CD14-positive monocyte (primary cell): ENCODE results near the gene NRXN3. TPM values are rescaled to one million over a fixed set of nuclear protein-coding genes. Genes with fewer than 3 reads are reported as not detected.

Experiments used
- DNase-seq, 3 donors: peaks; one replicate each; pipeline ENCODE4 v3.0.0-alpha.2; 2011 to 2022
- H2AFZ ChIP-seq: 2 replicates; pipeline ENCODE4 v1.6.0; 2012; ENCODE audit warnings: mild to moderate bottlenecking, low read depth, low read length, inconsistent platforms; ENCODE audit not compliant: insufficient read depth, poor library complexity, severe bottlenecking
- H3K27ac ChIP-seq, 2 donors: 1 replicate in 1 of 2; 2 replicates in 1 of 2; pipeline ENCODE4 v1.5.1; 2012 to 2013; ENCODE audit warnings: low read length in 2 of 2, control low read depth in 1 of 2, inconsistent platforms in 1 of 2, low read depth in 1 of 2, mild to moderate bottlenecking in 1 of 2
- H3K27me3 ChIP-seq, 2 donors: one replicate each; pipeline versions ENCODE4 v1.6.0 to v1.6.1; 2011 to 2013; ENCODE audit warnings: low read length in 2 of 2; ENCODE audit not compliant: control insufficient read depth in 2 of 2, insufficient read depth in 2 of 2
- H3K36me3 ChIP-seq, 2 donors: replicated peaks in 1 of 2; 1 replicate in 1 of 2; 2 replicates in 1 of 2; pipeline versions ENCODE4 v1.5.1 to v1.6.1; 2012 to 2013; ENCODE audit warnings: low read length in 2 of 2, control low read depth in 1 of 2, inconsistent platforms in 1 of 2, mild to moderate bottlenecking in 1 of 2; ENCODE audit not compliant: insufficient read depth in 2 of 2, control insufficient read depth in 1 of 2
- H3K4me1 ChIP-seq, 2 donors: 1 replicate in 1 of 2; 2 replicates in 1 of 2; pipeline versions ENCODE4 v1.5.1 to v1.6.1; 2012 to 2013; ENCODE audit warnings: low read length in 2 of 2, control low read depth in 1 of 2, inconsistent platforms in 1 of 2, mild to moderate bottlenecking in 1 of 2, moderate library complexity in 1 of 2; ENCODE audit not compliant: insufficient read depth in 2 of 2, control insufficient read depth in 1 of 2
- H3K4me2 ChIP-seq: replicated peaks from 2 replicates; pipeline ENCODE3; 2012; ENCODE audit warnings: low read length, moderate library complexity, mild to moderate bottlenecking; ENCODE audit not compliant: poor library complexity, severe bottlenecking; ENCODE audit errors: extremely low read depth
- H3K4me3 ChIP-seq, 3 experiments: fragments of 200-600 bp in 1 of 3; sonication (generic) in 1 of 3; replicated peaks in 1 of 3; 1 replicate in 2 of 3; 2 replicates in 1 of 3; pipeline ENCODE4 v1.5.1; 2011 to 2013; ENCODE audit warnings: low read length in 3 of 3, mild to moderate bottlenecking in 3 of 3, control low read depth in 2 of 3, low read depth in 2 of 3, inconsistent platforms in 1 of 3, moderate library complexity in 1 of 3
- H3K79me2 ChIP-seq: 2 replicates; pipeline ENCODE4 v1.6.0; 2012; ENCODE audit warnings: mild to moderate bottlenecking, control low read depth, inconsistent platforms, low read length, moderate library complexity; ENCODE audit not compliant: insufficient read depth
- H3K9ac ChIP-seq: 2 replicates; pipeline ENCODE4 v1.6.0; 2017; ENCODE audit warnings: low read length, mild to moderate bottlenecking; ENCODE audit not compliant: insufficient read depth, poor library complexity, severe bottlenecking
- H3K9me3 ChIP-seq, 2 donors: replicated peaks in 1 of 2; 1 replicate in 1 of 2; 2 replicates in 1 of 2; pipeline versions ENCODE4 v1.5.1 to v1.6.1; 2012 to 2013; ENCODE audit warnings: low read length in 2 of 2, control low read depth in 1 of 2; ENCODE audit not compliant: control insufficient read depth in 1 of 2, insufficient read depth in 1 of 2
- H4K20me1 ChIP-seq: 2 replicates; pipeline ENCODE4 v1.6.0; 2012; ENCODE audit warnings: mild to moderate bottlenecking, low read length, control low read depth, moderate library complexity; ENCODE audit not compliant: insufficient read depth
- H3K27ac Mint-ChIP-seq, 7 donors: one replicate each; pipeline ENCODE4 v1.8.0; 2020; ENCODE audit warnings: mild to moderate bottlenecking in 7 of 7, mixed read lengths in 7 of 7, moderate library complexity in 6 of 7, inconsistent platforms in 2 of 7
- H3K27me3 Mint-ChIP-seq, 3 donors: one replicate each; pipeline ENCODE4 v1.8.0; 2021 to 2022; ENCODE audit warnings: low read depth in 3 of 3, mild to moderate bottlenecking in 3 of 3, mixed read lengths in 3 of 3, moderate library complexity in 3 of 3, inconsistent platforms in 1 of 3
- H3K36me3 Mint-ChIP-seq, 2 donors: one replicate each; pipeline ENCODE4 v1.8.0; 2020; ENCODE audit warnings: mixed read lengths in 2 of 2, inconsistent platforms in 1 of 2, mild to moderate bottlenecking in 1 of 2
- H3K4me1 Mint-ChIP-seq: one replicate; pipeline ENCODE4 v1.8.0; 2020; ENCODE audit warnings: mild to moderate bottlenecking, mixed read lengths
- H3K4me3 Mint-ChIP-seq, 2 donors: one replicate each; pipeline ENCODE4 v1.8.0; 2020; ENCODE audit warnings: mild to moderate bottlenecking in 2 of 2, mixed read lengths in 2 of 2, moderate library complexity in 1 of 2
- H3K9me3 Mint-ChIP-seq, 7 donors: one replicate each; pipeline ENCODE4 v1.8.0; 2020 to 2022; ENCODE audit warnings: mixed read lengths in 7 of 7, mild to moderate bottlenecking in 6 of 7, moderate library complexity in 6 of 7, inconsistent platforms in 2 of 7
- CTCF ChIP-seq: fragments of 200-600 bp; IDR thresholded peaks from one replicate; pipeline ENCODE4 v1.8.0; 2022; ENCODE audit warnings: antibody characterized with exemption, mild to moderate bottlenecking
- WGBS: methylation state at CpG from one replicate; pipeline ENCODE4 v1.1.5; 2013; ENCODE audit warnings: missing lambda C conversion rate; ENCODE audit not compliant: insufficient coverage; 5-methylcytosine and 5-hydroxymethylcytosine counted together
- intact Hi-C, 2 donors: fragments of 100-400 bp; cut with micrococcal nuclease; formaldehyde crosslinking; loops; one replicate each; pipeline versions ENCODE4 v1.15.0 to v1.15.1; 2023
- polyA plus RNA-seq, 3 donors: library from polyadenylated mRNA; depleted of rRNA in 1 of 3; unstranded in 2 of 3; stranded (reverse) in 1 of 3; fragments of 300-500 nt in 2 of 3; fragments of >200 nt in 1 of 3; fragmentation: Illumina TruSeq in 2 of 3; gene quantifications; 1 replicate in 2 of 3; 2 replicates in 1 of 3; pipeline ENCODE4 v1.2.3, GENCODE V29; 2012 to 2021

NRXN3 gene
- polyA plus RNA-seq, 3 donors: not detected

GRCh38 chr14:79248126-79248525 is 1078.0 kb downstream of the NRXN3 start:
- H3K4me1 ChIP-seq: no peaks in the 10 kb centered on the region
- intact Hi-C loops: no loop called here
- Mint-ChIP-seq H3K9me3 (peaks cover 0 to 2% (median 0%) of the 10 kb centered on the region in 7 donors), H3K27ac (no peak overlapping the region), H3K4me3 (no peak overlapping the region), H3K27me3 (peaks cover 0 to 3% (median 2%) of the 10 kb centered on the region in 3 donors), H3K4me1 (no peaks in the 10 kb centered on the region), H3K36me3 (no peaks in the 10 kb centered on the region)
- H4K20me1 ChIP-seq: no peaks in the 10 kb centered on the region
- TF ChIP-seq CTCF: no peak
- H2AFZ ChIP-seq: no peak overlapping the region
- 86% methylated on average over 2 of the region's 2 CpGs for WGBS
- H3K27ac ChIP-seq: no peak overlapping the region
- H3K9ac ChIP-seq: no peak overlapping the region
- H3K4me3 ChIP-seq: no peak overlapping the region
- DNase-seq: no peak
- no peaks in the 10 kb centered on the region for H3K36me3 ChIP-seq
- H3K9me3 ChIP-seq: no peaks in the 10 kb centered on the region
- H3K79me2 ChIP-seq: no peaks in the 10 kb centered on the region
- no peaks in the 10 kb centered on the region for H3K27me3 ChIP-seq
- H3K4me2 ChIP-seq: no peak overlapping the region

- H3K9ac ChIP-seq: no peak overlapping the region
- no peak overlapping the region for H3K4me3 ChIP-seq
- H2AFZ ChIP-seq: no peak overlapping the region
- Mint-ChIP-seq H3K4me3 (no peak overlapping the region), H3K27me3 (peaks cover 0 to 3% (median 2%) of the 10 kb centered on the region in 3 donors), H3K9me3 (peaks cover 0 to 2% (median 0%) of the 10 kb centered on the region in 7 donors), H3K4me1 (no peaks in the 10 kb centered on the region), H3K27ac (peak overlapping the region in 1 of 7 donors; percentile 60), H3K36me3 (no peaks in the 10 kb centered on the region)
- H3K27me3 ChIP-seq: no peaks in the 10 kb centered on the region
- WGBS: 75% methylated on average over 3 of the region's 3 CpGs
- H3K4me2 ChIP-seq: no peak overlapping the region
- H4K20me1 ChIP-seq: no peaks in the 10 kb centered on the region
- H3K9me3 ChIP-seq: no peaks in the 10 kb centered on the region
- DNase-seq: no peak
- no peak for TF ChIP-seq CTCF
- H3K79me2 ChIP-seq: no peaks in the 10 kb centered on the region
- H3K4me1 ChIP-seq: no peaks in the 10 kb centered on the region
- H3K27ac ChIP-seq: no peak overlapping the region
- intact Hi-C loops: no loop called here
- no peaks in the 10 kb centered on the region for H3K36me3 ChIP-seq
These were observed 1078.6 kb downstream of the NRXN3 start for GRCh38 chr14:79248771-79249170.
